NCI-H1105 treated with DMSO at 0.1 percent for 48 hours (cell line): Measurements from ENCODE around the gene SARS1.
A peak's percentile ranks its signal among the peaks of the same experiment; 100 is the strongest.
"Not testable (repeated sequence)": the region's sequence is repeated elsewhere in the genome, so short reads cannot be mapped to it uniquely, and the experiment has no call there.

Experiments
- DNase-seq: peaks from one replicate; lab custom pipeline; 2025; lab: John Stamatoyannopoulos, UW

The SARS1 gene

GRCh38 chr1:109275706-109276345 is 62.1 kb downstream of the SARS1 start:
- no peak for DNase-seq

- peak; percentile 74 for DNase-seq
Observed at GRCh38 chr1:109277434-109278204, 63.9 kb downstream of the SARS1 start.

- no peak for DNase-seq
Observed at GRCh38 chr1:109279615-109280278, 66.0 kb downstream of the SARS1 start.

- DNase-seq: no peak
Observed at GRCh38 chr1:109280862-109281261, 67.1 kb downstream of the SARS1 start.

GRCh38 chr1:109281680-109282496 is 68.2 kb downstream of the SARS1 start:
- DNase-seq: no peak

- DNase-seq: no peak
Observed at GRCh38 chr1:109282497-109282951, 68.8 kb downstream of the SARS1 start.

- DNase-seq: peak; percentile 96
Observed at GRCh38 chr1:109282952-109283747, 69.4 kb downstream of the SARS1 start, which contains the start of gene PSRC1. Gene PSRC1, minus strand, starts transcription at chr1:109283145.

- no peak for DNase-seq
Observed at GRCh38 chr1:109283748-109284600, 70.3 kb downstream of the SARS1 start.

- DNase-seq: not testable (repeated sequence)
Observed at GRCh38 chr1:109286762-109287161, 73.0 kb downstream of the SARS1 start.
